RCC 7860 (cell line): ENCODE results near the gene ROR2.
"Not testable (repeated sequence)": the region's sequence is repeated elsewhere in the genome, so short reads cannot be mapped to it uniquely, and the experiment has no call there.

Source experiments
- DNase-seq: peaks from one replicate; pipeline ENCODE4 v3.0.0-alpha.2; 2015; ENCODE audit warnings: low spot score
- FAIRE-seq: peaks from 2 replicates; lab custom pipeline; 2012; peaks lifted over from hg19 to GRCh38; lab: Jason Lieb, UNC

ROR2 gene

GRCh38 chr9:91927922-91928510, 22.0 kb downstream of the ROR2 start:
- DNase-seq (no peak), FAIRE-seq (no peak)

- DNase-seq, result no peak
- no peak for FAIRE-seq
Measured at GRCh38 chr9:91924090-91924489, 25.9 kb downstream of the ROR2 start.

- no peak for FAIRE-seq
Measured at GRCh38 chr9:91923145-91923544, 26.9 kb downstream of the ROR2 start.

GRCh38 chr9:91921371-91921770, 28.7 kb downstream of the ROR2 start:
- FAIRE-seq (no peak), DNase-seq (no peak)

More at GRCh38 chr9:91923145-91923544, 26.9 kb downstream of the ROR2 start:
- no peak for DNase-seq

GRCh38 chr9:91920630-91921350, 29.2 kb downstream of the ROR2 start:
- FAIRE-seq (no peak), DNase-seq (no peak)

- no peak for FAIRE-seq
- DNase-seq, result no peak
Measured at GRCh38 chr9:91919621-91920020, 30.4 kb downstream of the ROR2 start.

- no peak for FAIRE-seq
- no peak for DNase-seq
Measured at GRCh38 chr9:91917436-91917835, 32.6 kb downstream of the ROR2 start.

- FAIRE-seq, result no peak
- DNase-seq, result no peak
Measured at GRCh38 chr9:91915524-91916263, 34.3 kb downstream of the ROR2 start.

- DNase-seq (no peak), FAIRE-seq (no peak)
Measured at GRCh38 chr9:91914937-91915336, 35.1 kb downstream of the ROR2 start.

GRCh38 chr9:91914404-91914803, 35.6 kb downstream of the ROR2 start:
- no peak for FAIRE-seq
- DNase-seq, result no peak

- DNase-seq (no peak), FAIRE-seq (no peak)
Measured at GRCh38 chr9:91913986-91914385, 36.0 kb downstream of the ROR2 start.

- FAIRE-seq (no peak), DNase-seq (no peak)
Measured at GRCh38 chr9:91913096-91913495, 36.9 kb downstream of the ROR2 start.

- FAIRE-seq, result no peak
Measured at GRCh38 chr9:91911657-91912056, 38.4 kb downstream of the ROR2 start.

GRCh38 chr9:91909256-91909655, 40.8 kb downstream of the ROR2 start:
- not testable (repeated sequence) for DNase-seq, FAIRE-seq

More at GRCh38 chr9:91911657-91912056, 38.4 kb downstream of the ROR2 start:
- no peak for DNase-seq

GRCh38 chr9:91908746-91909145, 41.3 kb downstream of the ROR2 start:
- no peak for DNase-seq

GRCh38 chr9:91908293-91908623, 41.8 kb downstream of the ROR2 start:
- no peak for FAIRE-seq
- DNase-seq, result no peak

More at GRCh38 chr9:91908746-91909145, 41.3 kb downstream of the ROR2 start:
- FAIRE-seq, result no peak

GRCh38 chr9:91907484-91908292, 42.3 kb downstream of the ROR2 start:
- FAIRE-seq, result no peak
- no peak for DNase-seq

- FAIRE-seq, result peak; percentile 75
- DNase-seq, result peak; percentile 13
Measured at GRCh38 chr9:91905991-91906469, 44.0 kb downstream of the ROR2 start.

- DNase-seq (no peak), FAIRE-seq (no peak)
Measured at GRCh38 chr9:91905237-91905650, 44.8 kb downstream of the ROR2 start.

- DNase-seq (no peak), FAIRE-seq (no peak)
Measured at GRCh38 chr9:91904588-91905236, 45.3 kb downstream of the ROR2 start.
